Measurements from ENCODE around the gene NLK.

DNA sequence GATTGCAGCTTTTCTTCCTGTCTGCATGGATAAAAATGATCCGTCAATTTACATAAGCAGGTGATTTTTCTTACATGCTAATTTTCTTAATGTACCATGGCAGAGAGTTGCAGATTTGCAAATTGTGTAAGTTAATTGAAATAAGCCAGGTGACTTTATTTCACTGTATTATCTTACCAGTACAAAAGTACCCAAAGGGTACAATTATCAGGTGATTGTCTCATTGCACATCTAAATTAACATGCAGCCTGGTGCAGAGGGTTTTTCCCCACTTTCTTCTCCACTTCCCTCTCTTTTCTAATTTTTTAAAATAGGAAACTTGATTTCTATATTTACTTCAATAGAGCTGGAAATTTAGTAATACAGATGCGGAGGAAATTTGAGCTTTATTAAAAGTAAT is 11.2 kb downstream of the NLK start:
- TF ChIP-seq, protein P1, sequence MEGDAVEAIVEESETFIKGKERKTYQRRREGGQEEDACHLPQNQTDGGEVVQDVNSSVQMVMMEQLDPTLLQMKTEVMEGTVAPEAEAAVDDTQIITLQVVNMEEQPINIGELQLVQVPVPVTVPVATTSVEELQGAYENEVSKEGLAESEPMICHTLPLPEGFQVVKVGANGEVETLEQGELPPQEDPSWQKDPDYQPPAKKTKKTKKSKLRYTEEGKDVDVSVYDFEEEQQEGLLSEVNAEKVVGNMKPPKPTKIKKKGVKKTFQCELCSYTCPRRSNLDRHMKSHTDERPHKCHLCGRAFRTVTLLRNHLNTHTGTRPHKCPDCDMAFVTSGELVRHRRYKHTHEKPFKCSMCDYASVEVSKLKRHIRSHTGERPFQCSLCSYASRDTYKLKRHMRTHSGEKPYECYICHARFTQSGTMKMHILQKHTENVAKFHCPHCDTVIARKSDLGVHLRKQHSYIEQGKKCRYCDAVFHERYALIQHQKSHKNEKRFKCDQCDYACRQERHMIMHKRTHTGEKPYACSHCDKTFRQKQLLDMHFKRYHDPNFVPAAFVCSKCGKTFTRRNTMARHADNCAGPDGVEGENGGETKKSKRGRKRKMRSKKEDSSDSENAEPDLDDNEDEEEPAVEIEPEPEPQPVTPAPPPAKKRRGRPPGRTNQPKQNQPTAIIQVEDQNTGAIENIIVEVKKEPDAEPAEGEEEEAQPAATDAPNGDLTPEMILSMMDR (IDR thresholded peaks at IDR 0.05; ENCODE audit: insufficient read depth, low read depth, low read length) = no peak
- TF ChIP-seq EZH2 (IDR thresholded peaks at IDR 0.05; ENCODE audit: insufficient read depth, low read length) = no peak

All from astrocyte (in vitro differentiated cells and primary cell).